HepG2 (cell line): ENCODE measurements around the gene ARFGAP1. TPM values are rescaled to one million over a fixed set of nuclear protein-coding genes. Genes with fewer than 3 reads are reported as not detected.

Experiments used
- FOXP1 ChIP-seq, 2 experiments: fragments of 450-650 bp in 1 of 2; IDR thresholded peaks; 2 replicates each; pipeline ENCODE4 v1.6.1; 2017 to 2018; ENCODE audit warnings: antibody characterized with exemption in 1 of 2
- IKZF4 ChIP-seq: sonication (generic); formaldehyde crosslinking; IDR thresholded peaks from 2 replicates; pipeline ENCODE4 v1.5.1; 2020; ENCODE audit warnings: borderline replicate concordance, mild to moderate bottlenecking, low read depth, missing genetic modification reagents; ENCODE audit errors: not compliant biosample characterization
- NFKB2 ChIP-seq: sonication (generic); formaldehyde crosslinking; IDR thresholded peaks from 2 replicates; pipeline ENCODE4 v1.4.0; 2020; ENCODE audit warnings: missing genetic modification reagents, borderline replicate concordance
- SATB2 ChIP-seq: sonication (generic); formaldehyde crosslinking; IDR thresholded peaks from 2 replicates; pipeline ENCODE4 v1.5.0; 2020; ENCODE audit warnings: missing genetic modification reagents
- THAP11 ChIP-seq: IDR thresholded peaks from 2 replicates; pipeline ENCODE4 v1.6.1; 2016; ENCODE audit warnings: missing biosample characterization, missing genetic modification reagents
- ZBTB8A ChIP-seq: sonication (generic); formaldehyde crosslinking; IDR thresholded peaks from 2 replicates; pipeline ENCODE4 v1.4.0; 2020; ENCODE audit warnings: mild to moderate bottlenecking, low read depth, missing genetic modification reagents, borderline replicate concordance
- ZFP90 ChIP-seq: sonication (generic); formaldehyde crosslinking; IDR thresholded peaks from 2 replicates; pipeline ENCODE4 v1.8.0; 2022; ENCODE audit warnings: missing genetic modification reagents, mild to moderate bottlenecking, inconsistent platforms, borderline replicate concordance
- ZIK1 ChIP-seq: sonication (generic); formaldehyde crosslinking; IDR thresholded peaks from 2 replicates; pipeline ENCODE4 v1.5.0; 2020; ENCODE audit warnings: mild to moderate bottlenecking, low read depth, missing genetic modification reagents, borderline replicate concordance
- ZMYM2 ChIP-seq: sonication (generic); formaldehyde crosslinking; IDR thresholded peaks from 2 replicates; pipeline ENCODE4 v1.8.0; 2022; ENCODE audit warnings: mild to moderate bottlenecking, missing genetic modification reagents
- ZNF263 ChIP-seq: sonication (generic); formaldehyde crosslinking; IDR thresholded peaks from 2 replicates; pipeline ENCODE4 v1.4.0; 2020; ENCODE audit warnings: missing genetic modification reagents
- ZNF430 ChIP-seq: sonication (generic); formaldehyde crosslinking; IDR thresholded peaks from 2 replicates; pipeline ENCODE4 v1.9.0; 2021; ENCODE audit warnings: mild to moderate bottlenecking, missing genetic modification reagents
- ZNF570 ChIP-seq: sonication (generic); formaldehyde crosslinking; IDR thresholded peaks from 2 replicates; pipeline ENCODE4 v1.4.0; 2020; ENCODE audit warnings: mild to moderate bottlenecking, missing genetic modification reagents, borderline replicate concordance
- ZNF607 ChIP-seq: sonication (generic); formaldehyde crosslinking; IDR thresholded peaks from 2 replicates; pipeline ENCODE4 v1.5.1; 2020; ENCODE audit warnings: missing genetic modification reagents, mild to moderate bottlenecking, borderline replicate concordance
- ZNF644 ChIP-seq: IDR thresholded peaks from 2 replicates; pipeline ENCODE4 v1.6.1; 2016; ENCODE audit warnings: low read depth
- polyA plus RNA-seq, 8 experiments: library from polyadenylated mRNA; depleted of rRNA in 3 of 8; stranded (reverse) in 7 of 8; unstranded in 1 of 8; fragments of >200 nt; fragmentation: Illumina TruSeq in 4 of 8; extraction: Trizol in 4 of 8; gene quantifications; 2 replicates each; pipeline versions ENCODE4 v1.2.1 to v1.2.3, GENCODE V29; 2011 to 2016; ENCODE audit warnings: low read depth in 4 of 8, missing spikeins in 1 of 8, mixed read lengths in 1 of 8; ENCODE audit not compliant: insufficient read depth in 1 of 8
- total RNA-seq, 5 experiments: library from RNA; depleted of rRNA; stranded (reverse); fragments of >200 nt; fragmentation: Illumina TruSeq; extraction: Trizol; gene quantifications; 2 replicates each; pipeline ENCODE4 v1.2.3, GENCODE V29; 2016; ENCODE audit warnings: low read depth in 1 of 5
- TF ChIP-seq, protein P1 (sequence below): sonication (generic); formaldehyde crosslinking; IDR thresholded peaks from 2 replicates; pipeline ENCODE4 v1.8.0; 2023; ENCODE audit warnings: mild to moderate bottlenecking, missing genetic modification reagents
- TF ChIP-seq, protein P2 (sequence below): sonication (generic); formaldehyde crosslinking; IDR thresholded peaks from 2 replicates; pipeline ENCODE4 v1.4.0; 2020; ENCODE audit warnings: missing genetic modification reagents
- TF ChIP-seq, protein P3 (sequence below): sonication (generic); formaldehyde crosslinking; IDR thresholded peaks from 2 replicates; pipeline ENCODE4 v1.4.0; 2020; ENCODE audit warnings: missing genetic modification reagents
- TF ChIP-seq, protein P4 (sequence below): IDR thresholded peaks from 2 replicates; pipeline ENCODE4 v1.6.1; 2012; ENCODE audit warnings: inconsistent platforms
- TF ChIP-seq, protein P5 (sequence below), 2 experiments: sonication (generic) in 1 of 2; formaldehyde crosslinking in 1 of 2; IDR thresholded peaks; 2 replicates each; pipeline versions ENCODE4 v1.4.0 to v1.6.1; 2018 to 2020; ENCODE audit warnings: missing genetic modification reagents in 2 of 2, borderline replicate concordance in 1 of 2, low read depth in 1 of 2, mild to moderate bottlenecking in 1 of 2, missing biosample characterization in 1 of 2
- TF ChIP-seq, protein P6 (sequence below): sonication (generic); formaldehyde crosslinking; IDR thresholded peaks from 2 replicates; pipeline ENCODE4 v1.9.0; 2021; ENCODE audit warnings: missing genetic modification reagents, mild to moderate bottlenecking, borderline replicate concordance

The ARFGAP1 gene
- total and polyA plus RNA-seq, 2 of the 13 experiments (the other 11 are each of a cell fraction or from before 2014, with no cell fraction given): 132 TPM

DNA sequence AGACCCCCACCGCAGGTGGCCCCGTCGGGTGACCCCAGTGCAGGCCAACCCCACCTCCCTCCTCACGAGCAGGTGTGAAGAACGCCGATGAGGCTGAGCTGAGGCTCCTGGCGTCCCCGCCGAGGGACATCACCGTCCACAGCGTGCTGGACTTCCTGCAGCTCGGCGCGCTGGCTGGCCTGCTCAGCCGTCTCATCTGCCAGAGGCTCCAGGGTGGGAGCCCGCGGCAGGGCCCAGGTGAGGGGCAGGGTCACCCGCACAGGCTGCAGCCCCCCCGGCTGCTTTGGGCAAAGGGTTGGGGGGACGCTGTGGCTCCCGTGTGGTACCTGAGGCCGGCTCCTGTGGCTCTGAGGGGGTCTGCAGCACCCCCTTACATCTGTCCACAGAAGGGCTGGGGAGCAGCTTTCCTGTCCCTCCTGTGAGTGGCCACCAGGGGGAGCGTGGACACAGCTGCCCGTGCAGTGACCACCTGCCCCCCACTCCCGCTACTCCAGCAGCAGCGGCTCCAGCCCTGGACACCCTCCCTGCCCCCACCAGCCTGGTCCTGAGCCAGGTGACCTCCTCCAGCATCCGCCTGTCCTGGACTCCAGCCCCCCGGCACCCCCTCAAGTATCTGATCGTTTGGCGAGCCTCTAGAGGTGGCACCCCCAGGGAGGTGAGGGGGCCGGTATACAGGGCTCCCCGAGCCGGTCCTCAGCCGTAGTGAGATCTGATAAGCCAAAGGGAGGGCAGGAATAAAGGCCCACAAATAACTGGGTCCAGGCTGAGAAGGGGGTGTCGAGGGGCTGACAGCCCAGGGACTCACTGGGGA, 36.9 kb downstream of the ARFGAP1 start (continued):
- TF ChIP-seq SATB2 (CRISPR knock-in tag): no peak
- no peak for TF ChIP-seq IKZF4 (CRISPR knock-in tag)
- TF ChIP-seq, protein P1, sequence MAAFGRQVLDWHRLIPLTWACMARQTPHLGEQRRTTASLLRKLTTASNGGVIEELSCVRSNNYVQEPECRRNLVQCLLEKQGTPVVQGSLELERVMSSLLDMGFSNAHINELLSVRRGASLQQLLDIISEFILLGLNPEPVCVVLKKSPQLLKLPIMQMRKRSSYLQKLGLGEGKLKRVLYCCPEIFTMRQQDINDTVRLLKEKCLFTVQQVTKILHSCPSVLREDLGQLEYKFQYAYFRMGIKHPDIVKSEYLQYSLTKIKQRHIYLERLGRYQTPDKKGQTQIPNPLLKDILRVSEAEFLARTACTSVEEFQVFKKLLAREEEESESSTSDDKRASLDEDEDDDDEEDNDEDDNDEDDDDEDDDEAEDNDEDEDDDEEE (CRISPR knock-in tag): no peak
- no peak; the same call in 1 of the 2 replicates for TF ChIP-seq ZFP90 (CRISPR knock-in tag)
- TF ChIP-seq FOXP1 (IDR thresholded peaks at IDR 0.05): no peak
- no peak for TF ChIP-seq FOXP1 (CRISPR knock-in tag; IDR thresholded peaks at IDR 0.05)
- no peak for TF ChIP-seq ZNF644 (CRISPR knock-in tag)
- no peak for TF ChIP-seq ZNF430
- TF ChIP-seq ZMYM2 (CRISPR knock-in tag): no peak
- no peak for TF ChIP-seq ZNF570 (CRISPR knock-in tag)
- peak; percentile 38; the same call in 1 of the 2 replicates for TF ChIP-seq ZNF263 (CRISPR knock-in tag)
- TF ChIP-seq, protein P2, sequence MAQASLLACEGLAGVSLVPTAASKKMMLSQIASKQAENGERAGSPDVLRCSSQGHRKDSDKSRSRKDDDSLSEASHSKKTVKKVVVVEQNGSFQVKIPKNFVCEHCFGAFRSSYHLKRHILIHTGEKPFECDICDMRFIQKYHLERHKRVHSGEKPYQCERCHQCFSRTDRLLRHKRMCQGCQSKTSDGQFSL: peak; percentile 90
- TF ChIP-seq ZIK1 (CRISPR knock-in tag): no peak
- TF ChIP-seq, protein P3, sequence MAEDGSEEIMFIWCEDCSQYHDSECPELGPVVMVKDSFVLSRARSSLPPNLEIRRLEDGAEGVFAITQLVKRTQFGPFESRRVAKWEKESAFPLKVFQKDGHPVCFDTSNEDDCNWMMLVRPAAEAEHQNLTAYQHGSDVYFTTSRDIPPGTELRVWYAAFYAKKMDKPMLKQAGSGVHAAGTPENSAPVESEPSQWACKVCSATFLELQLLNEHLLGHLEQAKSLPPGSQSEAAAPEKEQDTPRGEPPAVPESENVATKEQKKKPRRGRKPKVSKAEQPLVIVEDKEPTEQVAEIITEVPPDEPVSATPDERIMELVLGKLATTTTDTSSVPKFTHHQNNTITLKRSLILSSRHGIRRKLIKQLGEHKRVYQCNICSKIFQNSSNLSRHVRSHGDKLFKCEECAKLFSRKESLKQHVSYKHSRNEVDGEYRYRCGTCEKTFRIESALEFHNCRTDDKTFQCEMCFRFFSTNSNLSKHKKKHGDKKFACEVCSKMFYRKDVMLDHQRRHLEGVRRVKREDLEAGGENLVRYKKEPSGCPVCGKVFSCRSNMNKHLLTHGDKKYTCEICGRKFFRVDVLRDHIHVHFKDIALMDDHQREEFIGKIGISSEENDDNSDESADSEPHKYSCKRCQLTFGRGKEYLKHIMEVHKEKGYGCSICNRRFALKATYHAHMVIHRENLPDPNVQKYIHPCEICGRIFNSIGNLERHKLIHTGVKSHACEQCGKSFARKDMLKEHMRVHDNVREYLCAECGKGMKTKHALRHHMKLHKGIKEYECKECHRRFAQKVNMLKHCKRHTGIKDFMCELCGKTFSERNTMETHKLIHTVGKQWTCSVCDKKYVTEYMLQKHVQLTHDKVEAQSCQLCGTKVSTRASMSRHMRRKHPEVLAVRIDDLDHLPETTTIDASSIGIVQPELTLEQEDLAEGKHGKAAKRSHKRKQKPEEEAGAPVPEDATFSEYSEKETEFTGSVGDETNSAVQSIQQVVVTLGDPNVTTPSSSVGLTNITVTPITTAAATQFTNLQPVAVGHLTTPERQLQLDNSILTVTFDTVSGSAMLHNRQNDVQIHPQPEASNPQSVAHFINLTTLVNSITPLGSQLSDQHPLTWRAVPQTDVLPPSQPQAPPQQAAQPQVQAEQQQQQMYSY (CRISPR knock-in tag): no peak
- TF ChIP-seq ZBTB8A (CRISPR knock-in tag): no peak
- TF ChIP-seq, protein P4, sequence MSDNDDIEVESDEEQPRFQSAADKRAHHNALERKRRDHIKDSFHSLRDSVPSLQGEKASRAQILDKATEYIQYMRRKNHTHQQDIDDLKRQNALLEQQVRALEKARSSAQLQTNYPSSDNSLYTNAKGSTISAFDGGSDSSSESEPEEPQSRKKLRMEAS: no peak; the same call in 1 of the 2 replicates
- peak; percentile 63; the same call in 1 of the 2 replicates for TF ChIP-seq NFKB2
- TF ChIP-seq ZNF607 (CRISPR knock-in tag): 0 out of 2 replicates have a peak, but pooled peaks have one; percentile 62
- TF ChIP-seq THAP11 (CRISPR knock-in tag): 0 out of 2 replicates have a peak, but pooled peaks have one; percentile 17
- TF ChIP-seq, protein P5, sequence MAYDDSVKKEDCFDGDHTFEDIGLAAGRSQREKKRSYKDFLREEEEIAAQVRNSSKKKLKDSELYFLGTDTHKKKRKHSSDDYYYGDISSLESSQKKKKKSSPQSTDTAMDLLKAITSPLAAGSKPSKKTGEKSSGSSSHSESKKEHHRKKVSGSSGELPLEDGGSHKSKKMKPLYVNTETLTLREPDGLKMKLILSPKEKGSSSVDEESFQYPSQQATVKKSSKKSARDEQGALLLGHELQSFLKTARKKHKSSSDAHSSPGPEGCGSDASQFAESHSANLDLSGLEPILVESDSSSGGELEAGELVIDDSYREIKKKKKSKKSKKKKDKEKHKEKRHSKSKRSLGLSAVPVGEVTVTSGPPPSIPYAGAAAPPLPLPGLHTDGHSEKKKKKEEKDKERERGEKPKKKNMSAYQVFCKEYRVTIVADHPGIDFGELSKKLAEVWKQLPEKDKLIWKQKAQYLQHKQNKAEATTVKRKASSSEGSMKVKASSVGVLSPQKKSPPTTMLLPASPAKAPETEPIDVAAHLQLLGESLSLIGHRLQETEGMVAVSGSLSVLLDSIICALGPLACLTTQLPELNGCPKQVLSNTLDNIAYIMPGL (CRISPR knock-in tag; IDR thresholded peaks at IDR 0.05; ENCODE audit: borderline replicate concordance in 1 of 2, low read depth in 1 of 2): 0 out of 4 replicates have a peak, but pooled peaks of 1 of the 2 experiments have one; percentile 28
- TF ChIP-seq, protein P6, sequence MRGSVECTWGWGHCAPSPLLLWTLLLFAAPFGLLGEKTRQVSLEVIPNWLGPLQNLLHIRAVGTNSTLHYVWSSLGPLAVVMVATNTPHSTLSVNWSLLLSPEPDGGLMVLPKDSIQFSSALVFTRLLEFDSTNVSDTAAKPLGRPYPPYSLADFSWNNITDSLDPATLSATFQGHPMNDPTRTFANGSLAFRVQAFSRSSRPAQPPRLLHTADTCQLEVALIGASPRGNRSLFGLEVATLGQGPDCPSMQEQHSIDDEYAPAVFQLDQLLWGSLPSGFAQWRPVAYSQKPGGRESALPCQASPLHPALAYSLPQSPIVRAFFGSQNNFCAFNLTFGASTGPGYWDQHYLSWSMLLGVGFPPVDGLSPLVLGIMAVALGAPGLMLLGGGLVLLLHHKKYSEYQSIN (CRISPR knock-in tag): no peak
